HAP-1 (cell line): ENCODE data around the gene CCDC160.
A peak's percentile ranks its signal among the peaks of the same experiment; 100 is the strongest.
"Not testable (repeated sequence)": the region's sequence is repeated elsewhere in the genome, so short reads cannot be mapped to it uniquely, and the experiment has no call there.

Experiments used
- DNase-seq, 2 experiments: peaks; one replicate each; pipeline ENCODE4 v3.0.0-alpha.2; 2016 to 2020; ENCODE audit warnings: low spot score in 2 of 2
- H3K27me3 ChIP-seq: fragments of 250-450 bp; sonication (Bioruptor Pico); 2 replicates; pipeline ENCODE4 v1.5.1; 2020; ENCODE audit warnings: low read depth, mild to moderate bottlenecking, moderate library complexity
- H3K36me3 ChIP-seq: fragments of 250-450 bp; sonication (Bioruptor Pico); replicated peaks from 2 replicates; pipeline ENCODE4 v1.5.1; 2020; ENCODE audit warnings: mild to moderate bottlenecking
- H3K4me1 ChIP-seq: fragments of 250-450 bp; sonication (Bioruptor Pico); 2 replicates; pipeline ENCODE4 v1.5.1; 2020; ENCODE audit warnings: mild to moderate bottlenecking
- H3K4me3 ChIP-seq: fragments of 250-450 bp; sonication (Bioruptor Pico); 2 replicates; pipeline ENCODE4 v1.5.1; 2020; ENCODE audit warnings: mild to moderate bottlenecking, moderate library complexity
- H3K9me3 ChIP-seq: fragments of 250-450 bp; sonication (Bioruptor Pico); 2 replicates; pipeline ENCODE4 v1.5.1; 2020; ENCODE audit warnings: mild to moderate bottlenecking, moderate library complexity
- in situ Hi-C: fragments of 300-500 bp; cut with MboI; formaldehyde crosslinking; loops from 3 replicates; pipeline ENCODE4 v1.14.3; 2020; ENCODE audit warnings: low sequenced_read_pairs, inconsistent platforms, mixed read lengths

CCDC160 gene

GRCh38 chrX:134236626-134237614, at the start of gene CCDC160:
CCDC160 (plus strand) TSS chrX:134237182; CDS start chrX:134244801, 7,619 bp downstream.
- in situ Hi-C loops: no loop called here
- peak; percentile 61 to 88 for DNase-seq
- peak within 1 kb of the TSS; percentile 36 for H3K4me3 ChIP-seq

GRCh38 chrX:134191281-134191680, 45.7 kb upstream of the CCDC160 start:
- Histone ChIP-seq H3K4me1 (peaks cover 32% of the 10 kb centered on the region), H3K36me3 (no peaks in the 10 kb centered on the region), H3K9me3 (no peaks in the 10 kb centered on the region), H3K4me3 (no peak overlapping the region), H3K27me3 (no peaks in the 10 kb centered on the region)
- in situ Hi-C loops: no loop called here
- no peak for DNase-seq

More at GRCh38 chrX:134236626-134237614, at the start of gene CCDC160:
- H3K9me3 ChIP-seq: no peaks in the 10 kb centered on the region
- no peaks in the 10 kb centered on the region for H3K27me3 ChIP-seq
- peaks cover 39% of the 10 kb centered on the region for H3K4me1 ChIP-seq
- no peaks in the 10 kb centered on the region for H3K36me3 ChIP-seq

- peaks cover 12% of the 10 kb centered on the region for H3K4me1 ChIP-seq
- no peak overlapping the region for H3K4me3 ChIP-seq
- no peaks in the 10 kb centered on the region for H3K36me3 ChIP-seq
- H3K9me3 ChIP-seq: no peaks in the 10 kb centered on the region; the same call in 1 of the 2 replicates
- in situ Hi-C loops: no loop called here
- DNase-seq: no peak
- no peaks in the 10 kb centered on the region for H3K27me3 ChIP-seq
Observed at GRCh38 chrX:134194915-134195314, 42.1 kb upstream of the CCDC160 start.

DNA sequence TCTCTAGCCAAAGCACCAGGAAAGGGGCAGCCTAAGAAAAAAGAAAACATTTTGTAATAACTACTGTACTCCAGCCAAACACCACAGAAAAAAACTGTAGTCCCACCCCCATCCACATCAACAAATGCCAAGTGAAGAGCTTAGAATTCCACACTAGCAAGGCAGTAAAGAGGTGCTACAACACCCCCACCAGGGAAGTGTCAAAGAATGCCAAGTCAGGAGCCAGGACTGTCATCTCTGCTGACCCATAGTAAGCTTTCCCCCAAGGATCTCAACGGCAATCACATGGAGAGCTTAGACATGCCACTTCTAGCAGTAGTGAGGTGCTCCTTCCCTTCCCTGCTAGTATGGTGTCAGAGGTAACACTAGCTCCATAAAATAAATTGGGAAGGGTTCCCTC, 34.4 kb upstream of the CCDC160 start:
- Histone ChIP-seq H3K36me3 (no peaks in the 10 kb centered on the region), H3K9me3 (no peaks in the 10 kb centered on the region), H3K4me1 (no peaks in the 10 kb centered on the region), H3K27me3 (no peaks in the 10 kb centered on the region), H3K4me3 (no peak overlapping the region)
- DNase-seq: no peak
- in situ Hi-C loops: no loop called here

DNA sequence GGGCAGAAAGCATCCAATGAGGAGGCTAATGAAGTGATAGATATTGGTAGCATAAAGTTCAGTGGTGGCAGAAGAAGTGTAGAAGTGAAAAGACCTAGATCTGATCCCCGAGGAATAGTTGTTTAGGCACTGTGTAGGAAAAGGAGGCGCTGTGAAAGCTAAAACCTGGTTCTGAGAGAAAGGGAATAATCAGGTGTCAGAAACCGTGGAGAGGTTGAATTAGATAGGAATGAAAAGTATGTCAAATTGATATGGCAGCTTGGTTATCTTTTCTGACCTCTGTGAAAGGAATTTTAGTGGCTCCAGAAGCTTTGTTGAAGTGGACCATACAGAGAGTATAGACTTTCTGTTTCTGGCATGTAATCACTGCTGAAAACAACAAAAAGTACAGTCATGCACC, 30.8 kb upstream of the CCDC160 start:
- no peaks in the 10 kb centered on the region for H3K9me3 ChIP-seq
- in situ Hi-C loops: no loop called here
- DNase-seq: no peak
- no peaks in the 10 kb centered on the region for H3K27me3 ChIP-seq
- no peaks in the 10 kb centered on the region for H3K36me3 ChIP-seq
- no peaks in the 10 kb centered on the region for H3K4me1 ChIP-seq
- no peak overlapping the region for H3K4me3 ChIP-seq

GRCh38 chrX:134210465-134210864, 26.5 kb upstream of the CCDC160 start:
- H3K36me3 ChIP-seq: no peaks in the 10 kb centered on the region
- H3K4me1 ChIP-seq: no peaks in the 10 kb centered on the region
- in situ Hi-C loops: no loop called here
- no peak overlapping the region for H3K4me3 ChIP-seq
- no peaks in the 10 kb centered on the region for H3K9me3 ChIP-seq
- DNase-seq: no peak
- no peaks in the 10 kb centered on the region for H3K27me3 ChIP-seq

- no peaks in the 10 kb centered on the region for H3K27me3 ChIP-seq
- H3K4me1 ChIP-seq: peaks cover 29% of the 10 kb centered on the region
- in situ Hi-C loops: no loop called here
- H3K9me3 ChIP-seq: no peaks in the 10 kb centered on the region
- DNase-seq: no peak
- no peak overlapping the region for H3K4me3 ChIP-seq
- no peaks in the 10 kb centered on the region for H3K36me3 ChIP-seq
Observed at GRCh38 chrX:134235236-134235635, 1.7 kb upstream of the CCDC160 start.

- H3K4me3 ChIP-seq, in situ Hi-C loops, H3K9me3 ChIP-seq, DNase-seq, H3K36me3 ChIP-seq, H3K27me3 ChIP-seq: not testable (repeated sequence)
- H3K4me1 ChIP-seq: peaks cover 39% of the 10 kb centered on the region
Observed at GRCh38 chrX:134238144-134238543, 1.2 kb downstream of the CCDC160 start.

DNA sequence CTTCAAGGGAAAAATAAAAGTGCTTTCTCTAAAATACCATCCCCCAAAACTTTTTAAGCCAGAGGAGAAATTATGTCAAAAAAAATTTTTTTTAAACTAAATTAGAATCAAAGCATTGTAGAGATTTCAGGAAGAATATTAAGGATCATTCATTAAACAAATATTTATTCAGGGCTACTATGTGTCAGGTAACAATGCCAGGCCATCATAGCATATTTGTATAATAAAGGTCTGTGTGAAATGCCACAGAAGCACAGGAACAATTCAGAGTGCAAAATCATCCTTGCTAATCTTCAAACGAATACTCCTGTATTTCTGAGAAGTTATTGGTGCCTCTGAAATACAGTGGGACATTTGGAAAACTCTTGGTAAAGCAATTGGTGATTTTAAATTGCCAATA, 2.0 kb downstream of the CCDC160 start:
- in situ Hi-C loops: no loop called here
- no peaks in the 10 kb centered on the region; the same call in 1 of the 2 replicates for H3K27me3 ChIP-seq
- peaks cover 39% of the 10 kb centered on the region for H3K4me1 ChIP-seq
- H3K4me3 ChIP-seq: no peak overlapping the region
- H3K9me3 ChIP-seq: no peaks in the 10 kb centered on the region
- H3K36me3 ChIP-seq: no peaks in the 10 kb centered on the region
- DNase-seq: peak in 1 of 2 experiments; percentile 73

- peaks cover 39% of the 10 kb centered on the region for H3K4me1 ChIP-seq
- H3K36me3 ChIP-seq: no peaks in the 10 kb centered on the region
- H3K4me3 ChIP-seq: no peak overlapping the region
- in situ Hi-C loops: no loop called here
- no peaks in the 10 kb centered on the region for H3K9me3 ChIP-seq
- no peaks in the 10 kb centered on the region; the same call in 1 of the 2 replicates for H3K27me3 ChIP-seq
- DNase-seq: peak; percentile 37 to 44
Observed at GRCh38 chrX:134240209-134240608, 3.2 kb downstream of the CCDC160 start.

DNA sequence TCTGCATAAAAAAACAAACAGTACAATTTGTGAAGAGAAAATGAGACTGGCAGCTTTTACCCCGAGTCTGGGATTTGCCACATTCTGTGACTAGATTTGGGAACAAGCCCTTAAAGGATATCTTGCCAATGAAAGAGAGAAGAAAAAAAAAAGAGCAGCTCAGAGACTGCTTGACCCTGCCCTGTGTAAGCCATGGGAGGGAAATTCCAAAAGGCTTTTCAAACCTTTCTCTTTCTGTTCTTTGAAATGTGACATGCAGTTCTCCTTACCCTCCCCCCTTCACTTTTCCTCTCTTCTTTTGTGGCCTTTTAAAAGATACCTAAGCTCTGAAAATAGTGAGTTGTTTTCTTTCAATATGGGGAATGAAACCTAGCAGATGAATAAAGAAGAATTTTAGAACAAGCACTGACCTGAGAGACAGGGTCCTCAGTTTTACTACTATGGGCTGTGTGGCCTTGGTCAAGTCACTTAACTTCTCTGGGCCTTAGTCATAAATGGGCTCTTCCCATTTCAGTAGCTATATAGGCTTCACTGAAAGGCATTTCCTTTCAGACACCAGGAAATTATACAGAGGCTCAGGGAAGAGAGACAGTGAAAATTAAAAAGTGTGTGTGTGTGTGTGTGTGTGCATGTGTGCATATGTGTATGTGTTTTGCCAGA, 5.1 kb downstream of the CCDC160 start:
- H3K36me3 ChIP-seq: no peaks in the 10 kb centered on the region
- peaks cover 39% of the 10 kb centered on the region for H3K4me1 ChIP-seq
- H3K9me3 ChIP-seq: no peaks in the 10 kb centered on the region
- DNase-seq: no peak
- in situ Hi-C loops: no loop called here
- H3K27me3 ChIP-seq: no peaks in the 10 kb centered on the region; the same call in 1 of the 2 replicates
- H3K4me3 ChIP-seq: no peak overlapping the region

- peaks cover 22% of the 10 kb centered on the region for H3K4me1 ChIP-seq
- H3K27me3 ChIP-seq: no peaks in the 10 kb centered on the region; the same call in 1 of the 2 replicates
- H3K36me3 ChIP-seq: no peaks in the 10 kb centered on the region
- in situ Hi-C loops: no loop called here
- H3K4me3 ChIP-seq: no peak overlapping the region
- no peak for DNase-seq
- no peaks in the 10 kb centered on the region for H3K9me3 ChIP-seq
Observed at GRCh38 chrX:134244043-134244442, 7.1 kb downstream of the CCDC160 start.

DNA sequence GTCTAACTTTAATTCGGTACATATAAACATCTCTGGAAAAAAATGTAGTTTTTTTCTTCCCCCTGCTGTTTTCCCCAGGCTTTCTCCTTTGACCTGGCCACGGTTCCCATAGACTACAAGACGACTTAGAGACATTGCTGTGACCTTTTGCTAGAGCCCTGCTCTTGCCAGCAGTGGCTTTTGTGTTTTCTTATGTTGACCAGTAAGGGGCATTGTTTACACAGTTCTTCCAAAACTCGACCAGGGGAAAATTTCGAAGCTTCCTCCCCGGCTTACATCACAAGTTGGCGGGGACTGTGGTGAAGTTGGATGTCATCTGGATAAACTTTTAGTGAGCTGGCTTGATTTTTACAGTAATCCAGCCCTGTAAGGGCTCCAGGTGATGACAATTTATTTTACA, 9.3 kb downstream of the CCDC160 start:
- Histone ChIP-seq H3K27me3 (no peaks in the 10 kb centered on the region; the same call in 1 of the 2 replicates), H3K4me3 (no peak overlapping the region), H3K36me3 (no peaks in the 10 kb centered on the region), H3K9me3 (no peaks in the 10 kb centered on the region), H3K4me1 (peaks cover 6% of the 10 kb centered on the region)
- no peak for DNase-seq
- in situ Hi-C loops: no loop called here

DNA sequence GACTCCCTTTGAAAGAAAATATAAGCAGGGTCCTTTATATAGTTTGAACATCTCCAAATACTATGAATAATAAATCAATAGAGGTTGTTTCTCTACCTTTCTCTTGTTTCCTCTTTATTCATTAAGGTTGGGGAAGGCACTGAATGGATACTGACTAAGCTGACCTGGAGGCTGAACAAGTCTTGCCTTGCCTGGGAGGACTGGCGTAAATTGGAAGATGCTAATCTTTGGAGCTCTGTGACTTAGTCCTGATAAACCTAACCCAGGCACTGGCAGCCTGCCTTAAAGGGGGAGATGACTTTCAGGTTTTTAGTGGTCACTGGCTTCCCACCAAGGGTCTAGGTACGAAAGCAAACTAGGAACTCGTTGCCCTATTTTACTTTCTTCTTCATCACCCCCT, 10.5 kb downstream of the CCDC160 start:
- H3K36me3 ChIP-seq: no peaks in the 10 kb centered on the region
- H3K4me3 ChIP-seq: no peak overlapping the region
- in situ Hi-C loops: no loop called here
- no peaks in the 10 kb centered on the region; the same call in 1 of the 2 replicates for H3K27me3 ChIP-seq
- H3K4me1 ChIP-seq: no peaks in the 10 kb centered on the region
- H3K9me3 ChIP-seq: no peaks in the 10 kb centered on the region
- DNase-seq: no peak
